Keratinocyte (primary cell): ENCODE measurements around the gene IMPDH2. TPM values are rescaled to one million over a fixed set of nuclear protein-coding genes. Genes with fewer than 3 reads are reported as not detected.

Experiments used
- DNase-seq: peaks from one replicate; pipeline ENCODE4 v3.0.0-alpha.2; 2011; ENCODE audit warnings: low read depth, missing footprints, low spot score
- FAIRE-seq: peaks from 2 replicates; lab custom pipeline; 2011; peaks lifted over from hg19 to GRCh38; lab: Jason Lieb, UNC
- H2AFZ ChIP-seq: 2 replicates; pipeline ENCODE4 v1.6.0; 2012; ENCODE audit warnings: low read length, control low read depth, inconsistent platforms; ENCODE audit not compliant: control insufficient read depth
- H3K27ac ChIP-seq: 2 replicates; pipeline ENCODE4 v1.5.1; 2011; ENCODE audit warnings: low read length; ENCODE audit not compliant: control insufficient read depth, insufficient read depth
- H3K27me3 ChIP-seq: 3 replicates; pipeline ENCODE4 v1.6.0; 2011; ENCODE audit warnings: low read length; ENCODE audit not compliant: control insufficient read depth, insufficient read depth; ENCODE audit errors: extremely low read depth
- H3K36me3 ChIP-seq, 2 experiments: 2 replicates in 1 of 2; 3 replicates in 1 of 2; pipeline ENCODE4 v1.5.1; 2011; ENCODE audit warnings: low read length in 2 of 2, mild to moderate bottlenecking in 1 of 2; ENCODE audit not compliant: control insufficient read depth in 2 of 2, insufficient read depth in 2 of 2; ENCODE audit errors: extremely low read depth in 1 of 2
- H3K4me1 ChIP-seq: 3 replicates; pipeline ENCODE4 v1.5.1; 2011; ENCODE audit warnings: low read length; ENCODE audit not compliant: control insufficient read depth, insufficient read depth; ENCODE audit errors: extremely low read depth
- H3K4me2 ChIP-seq: 3 replicates; pipeline ENCODE4 v1.6.0; 2011; ENCODE audit warnings: low read depth, low read length; ENCODE audit not compliant: control insufficient read depth, insufficient read depth; ENCODE audit errors: extremely low read depth
- H3K4me3 ChIP-seq, 3 experiments: fragments of 200-600 bp in 1 of 3; sonication (generic) in 1 of 3; 2 replicates in 2 of 3; 3 replicates in 1 of 3; pipeline ENCODE4 v1.5.1; 2011 to 2016; ENCODE audit warnings: low read length in 3 of 3, mild to moderate bottlenecking in 3 of 3, control low read depth in 2 of 3, inconsistent platforms in 1 of 3, low read depth in 1 of 3, mixed read lengths in 1 of 3, mixed run types in 1 of 3, moderate library complexity in 1 of 3; ENCODE audit not compliant: control insufficient read depth in 2 of 3, insufficient read depth in 2 of 3; ENCODE audit errors: extremely low read depth in 1 of 3
- H3K79me2 ChIP-seq: 2 replicates; pipeline ENCODE4 v1.6.0; 2012; ENCODE audit warnings: low read length; ENCODE audit not compliant: control insufficient read depth, insufficient read depth
- H3K9ac ChIP-seq: 3 replicates; pipeline ENCODE4 v1.6.0; 2011; ENCODE audit warnings: low read length; ENCODE audit not compliant: control insufficient read depth, insufficient read depth; ENCODE audit errors: extremely low read depth
- H3K9me1 ChIP-seq: 3 replicates; pipeline ENCODE4 v1.6.0; 2011; ENCODE audit warnings: low read length; ENCODE audit not compliant: control insufficient read depth, insufficient read depth; ENCODE audit errors: extremely low read depth
- H3K9me3 ChIP-seq: 2 replicates; pipeline ENCODE4 v1.5.1; 2012; ENCODE audit warnings: low read depth, low read length; ENCODE audit not compliant: control insufficient read depth
- H4K20me1 ChIP-seq: 3 replicates; pipeline ENCODE4 v1.6.0; 2011; ENCODE audit warnings: low read length; ENCODE audit not compliant: control insufficient read depth, insufficient read depth; ENCODE audit errors: extremely low read depth
- CTCF ChIP-seq, 3 experiments: IDR thresholded peaks in 1 of 3; conservative IDR thresholded peaks in 1 of 3; optimal IDR thresholded peaks in 1 of 3; 2 replicates in 2 of 3; 3 replicates in 1 of 3; pipeline versions ENCODE3 to v1.5.1; 2011; ENCODE audit warnings: low read length in 3 of 3, mild to moderate bottlenecking in 3 of 3, moderate library complexity in 2 of 3, control low read depth in 1 of 3, inconsistent platforms in 1 of 3; ENCODE audit not compliant: insufficient read depth in 2 of 3; ENCODE audit errors: extremely low read depth in 1 of 3
- EZH2 ChIP-seq: IDR thresholded peaks from one replicate; pipeline ENCODE4 v1.6.1; 2012; ENCODE audit warnings: inconsistent platforms, mild to moderate bottlenecking, low read length, moderate library complexity
- dilution Hi-C: fragments of 300-500 bp; cut with MboI; formaldehyde crosslinking; loops from one replicate; pipeline ENCODE4 v1.7.0; 2020; ENCODE audit warnings: low sequenced_read_pairs; ENCODE audit not compliant: extremely low pct_ligation_motif_present
- polyA plus RNA-seq, 5 experiments: library from polyadenylated mRNA; depleted of rRNA in 3 of 5; stranded (reverse) in 3 of 5; stranded (forward) in 1 of 5; unstranded in 1 of 5; fragments of >200 nt; gene quantifications; 1 replicate in 1 of 5; 2 replicates in 3 of 5; 3 replicates in 1 of 5; pipeline versions ENCODE4 v1.2.1 to v1.2.3, GENCODE V29; 2011 to 2012; ENCODE audit warnings: missing spikeins in 2 of 5, low read depth in 1 of 5, low replicate concordance in 1 of 5

IMPDH2 gene
- polyA plus RNA-seq, 1 donor (not counting 4 experiments of a cell fraction or from before 2014, with no cell fraction given), result 221 TPM

GRCh38 chr3:48996640-48997039 lies 32.6 kb downstream of the IMPDH2 start:
- no peak overlapping the region for H2AFZ ChIP-seq
- no peaks in the 10 kb centered on the region for H3K9me1 ChIP-seq
- no peak for FAIRE-seq
- H3K27me3 ChIP-seq, result no peaks in the 10 kb centered on the region
- H3K4me3 ChIP-seq, result no peak overlapping the region
- DNase-seq, result no peak
- no peak overlapping the region for H3K27ac ChIP-seq
- no peaks in the 10 kb centered on the region for H4K20me1 ChIP-seq
- TF ChIP-seq EZH2 (no peak), CTCF (optimal IDR thresholded peaks at IDR 0.05 in 1 of 3, IDR thresholded peaks at IDR 0.05 in 1 of 3, conservative IDR thresholded peaks at IDR 0.05 in 1 of 3; ENCODE audit: extremely low read depth in 1 of 3, insufficient read depth in 2 of 3, low read length in 3 of 3) (no peak)
- H3K79me2 ChIP-seq, result no peaks in the 10 kb centered on the region
- peaks cover 2% of the 10 kb centered on the region for H3K4me1 ChIP-seq
- H3K4me2 ChIP-seq, result no peak overlapping the region
- H3K36me3 ChIP-seq, result no peaks in the 10 kb centered on the region
- H3K9ac ChIP-seq, result no peak overlapping the region
- dilution Hi-C loops, result no loop called here
- H3K9me3 ChIP-seq, result no peaks in the 10 kb centered on the region

GRCh38 chr3:48993834-48994233 lies 35.4 kb downstream of the IMPDH2 start:
- dilution Hi-C loops, result no loop called here
- Histone ChIP-seq H3K79me2 (no peaks in the 10 kb centered on the region), H2AFZ (no peak overlapping the region), H3K4me2 (no peak overlapping the region), H3K36me3 (no peaks in the 10 kb centered on the region), H3K9me1 (no peaks in the 10 kb centered on the region), H3K4me3 (no peak overlapping the region), H4K20me1 (no peaks in the 10 kb centered on the region), H3K4me1 (peaks cover 15% of the 10 kb centered on the region), H3K9ac (no peak overlapping the region), H3K27me3 (no peaks in the 10 kb centered on the region), H3K9me3 (no peaks in the 10 kb centered on the region), H3K27ac (no peak overlapping the region)
- no peak for FAIRE-seq
- TF ChIP-seq CTCF (optimal IDR thresholded peaks at IDR 0.05 in 1 of 3, IDR thresholded peaks at IDR 0.05 in 1 of 3, conservative IDR thresholded peaks at IDR 0.05 in 1 of 3; ENCODE audit: extremely low read depth in 1 of 3, insufficient read depth in 2 of 3, low read length in 3 of 3) (no peak), EZH2 (no peak)
- no peak for DNase-seq
